GM10266 (cell line): ENCODE data around the gene INCENP.

ENCODE experiments used
- DNase-seq: peaks from one replicate; pipeline ENCODE4 v3.0.0; 2012; ENCODE audit errors: extremely low spot score
- TF ChIP-seq, protein P1 (sequence below): IDR thresholded peaks from 2 replicates; pipeline ENCODE4 v1.5.1; 2012; ENCODE audit warnings: mild to moderate bottlenecking, low read depth; ENCODE audit not compliant: control insufficient read depth, insufficient read depth; ENCODE audit errors: missing control alignments

INCENP gene

GRCh38 chr11:62088331-62088933, 35.4 kb upstream of the INCENP start:
- TF ChIP-seq, protein P1, sequence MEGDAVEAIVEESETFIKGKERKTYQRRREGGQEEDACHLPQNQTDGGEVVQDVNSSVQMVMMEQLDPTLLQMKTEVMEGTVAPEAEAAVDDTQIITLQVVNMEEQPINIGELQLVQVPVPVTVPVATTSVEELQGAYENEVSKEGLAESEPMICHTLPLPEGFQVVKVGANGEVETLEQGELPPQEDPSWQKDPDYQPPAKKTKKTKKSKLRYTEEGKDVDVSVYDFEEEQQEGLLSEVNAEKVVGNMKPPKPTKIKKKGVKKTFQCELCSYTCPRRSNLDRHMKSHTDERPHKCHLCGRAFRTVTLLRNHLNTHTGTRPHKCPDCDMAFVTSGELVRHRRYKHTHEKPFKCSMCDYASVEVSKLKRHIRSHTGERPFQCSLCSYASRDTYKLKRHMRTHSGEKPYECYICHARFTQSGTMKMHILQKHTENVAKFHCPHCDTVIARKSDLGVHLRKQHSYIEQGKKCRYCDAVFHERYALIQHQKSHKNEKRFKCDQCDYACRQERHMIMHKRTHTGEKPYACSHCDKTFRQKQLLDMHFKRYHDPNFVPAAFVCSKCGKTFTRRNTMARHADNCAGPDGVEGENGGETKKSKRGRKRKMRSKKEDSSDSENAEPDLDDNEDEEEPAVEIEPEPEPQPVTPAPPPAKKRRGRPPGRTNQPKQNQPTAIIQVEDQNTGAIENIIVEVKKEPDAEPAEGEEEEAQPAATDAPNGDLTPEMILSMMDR, result no peak
- no peak for DNase-seq

GRCh38 chr11:62103141-62103540, 20.7 kb upstream of the INCENP start:
- no peak for DNase-seq
- TF ChIP-seq, protein P1, result no peak

DNA sequence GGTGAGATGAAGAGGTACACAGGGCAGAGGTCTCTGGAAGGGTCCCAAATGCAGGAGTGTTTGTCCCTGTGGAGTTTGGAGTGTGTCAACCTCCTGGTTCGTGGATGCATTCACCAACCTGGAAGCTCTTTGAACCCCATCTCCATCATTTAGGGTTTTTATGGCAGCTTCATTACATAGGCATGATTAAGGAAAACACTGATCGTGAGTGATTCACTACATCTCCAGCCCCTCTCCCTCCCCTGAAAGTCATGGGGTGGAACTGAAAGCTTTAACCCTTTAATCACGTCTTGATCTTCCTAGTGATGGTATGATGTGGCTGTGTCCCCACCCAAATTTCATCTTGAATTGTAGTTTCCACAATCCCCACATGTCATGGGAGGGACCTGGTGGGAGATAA, 19.8 kb upstream of the INCENP start:
- TF ChIP-seq, protein P1, result no peak
- DNase-seq, result no peak

- TF ChIP-seq, protein P1, result no peak
- no peak for DNase-seq
These were observed 18.8 kb upstream of the INCENP start for GRCh38 chr11:62104816-62105653.

DNA sequence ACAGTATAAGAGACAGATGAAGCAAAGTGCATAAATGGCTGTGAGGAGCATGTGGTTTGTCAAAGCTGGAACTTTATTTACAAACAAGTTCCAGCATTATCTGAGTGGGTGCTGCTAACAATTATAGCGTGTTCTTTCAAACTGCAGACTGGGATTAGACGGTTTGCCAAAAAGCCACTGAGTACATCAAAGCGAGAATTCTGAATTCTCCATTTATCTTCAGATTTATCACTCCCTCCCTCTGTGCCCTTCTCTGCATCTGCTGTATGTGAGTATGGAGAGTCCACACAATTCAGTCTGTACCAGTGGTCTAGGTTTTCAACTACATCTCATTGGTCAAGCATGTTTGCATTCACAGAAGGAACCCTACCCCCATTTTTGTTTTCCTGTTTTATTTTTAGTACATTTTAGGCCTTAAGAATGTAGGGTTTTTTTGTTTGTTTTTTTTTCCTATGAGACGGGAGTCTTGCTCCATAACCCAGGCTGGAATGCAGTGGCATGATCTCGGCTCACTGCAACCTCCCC, 18.1 kb upstream of the INCENP start:
- no peak for DNase-seq
- TF ChIP-seq, protein P1, result no peak

DNA sequence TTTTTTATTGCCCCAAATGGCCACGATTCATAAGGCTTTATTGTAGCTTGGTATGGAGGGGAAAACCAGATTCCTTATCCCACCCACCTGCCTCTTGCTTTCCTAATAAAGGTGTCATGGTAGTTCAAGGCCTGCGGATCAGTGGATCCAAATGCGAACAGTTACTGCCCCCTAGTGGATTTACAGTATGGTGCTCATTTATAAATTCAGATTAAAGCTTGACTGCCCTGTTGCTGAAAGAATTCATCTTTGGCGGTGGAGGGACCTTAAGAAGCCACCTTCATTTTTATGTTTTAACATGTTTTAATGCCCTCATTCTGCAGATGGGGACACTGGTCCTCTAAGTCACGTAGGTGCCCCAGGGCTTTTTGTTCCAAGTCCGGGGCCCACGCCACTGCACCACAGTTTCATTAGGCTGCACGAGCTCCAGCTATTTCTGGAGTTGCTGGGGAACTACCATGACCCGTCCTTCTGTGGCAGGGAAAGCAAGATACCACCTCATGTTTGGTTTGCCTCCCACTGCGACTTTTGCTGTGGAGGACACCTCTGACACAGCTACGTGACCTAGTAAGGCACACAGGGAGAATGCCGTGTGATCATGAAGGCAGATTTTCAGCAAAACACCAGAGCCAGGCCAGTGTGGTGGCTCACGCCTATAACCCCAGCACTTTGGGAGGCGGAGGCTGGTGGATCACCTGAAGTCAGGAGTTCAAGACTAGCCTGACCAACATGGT, 15.6 kb upstream of the INCENP start:
- TF ChIP-seq, protein P1, result peak; percentile 79
- DNase-seq, result peak; percentile 58
